ENCODE data around the gene GRIP2.

GRCh38 chr3:14464141-14464465 lies 76.0 kb downstream of the GRIP2 start:
- no peak for TF ChIP-seq CTCF (IDR thresholded peaks at IDR 0.05)
- TF ChIP-seq EP300 (IDR thresholded peaks at IDR 0.05): no peak
